ENCODE measurements around the gene AOC1.
A peak's percentile ranks its signal among the peaks of the same experiment; 100 is the strongest.

Gene AOC1, protein sequence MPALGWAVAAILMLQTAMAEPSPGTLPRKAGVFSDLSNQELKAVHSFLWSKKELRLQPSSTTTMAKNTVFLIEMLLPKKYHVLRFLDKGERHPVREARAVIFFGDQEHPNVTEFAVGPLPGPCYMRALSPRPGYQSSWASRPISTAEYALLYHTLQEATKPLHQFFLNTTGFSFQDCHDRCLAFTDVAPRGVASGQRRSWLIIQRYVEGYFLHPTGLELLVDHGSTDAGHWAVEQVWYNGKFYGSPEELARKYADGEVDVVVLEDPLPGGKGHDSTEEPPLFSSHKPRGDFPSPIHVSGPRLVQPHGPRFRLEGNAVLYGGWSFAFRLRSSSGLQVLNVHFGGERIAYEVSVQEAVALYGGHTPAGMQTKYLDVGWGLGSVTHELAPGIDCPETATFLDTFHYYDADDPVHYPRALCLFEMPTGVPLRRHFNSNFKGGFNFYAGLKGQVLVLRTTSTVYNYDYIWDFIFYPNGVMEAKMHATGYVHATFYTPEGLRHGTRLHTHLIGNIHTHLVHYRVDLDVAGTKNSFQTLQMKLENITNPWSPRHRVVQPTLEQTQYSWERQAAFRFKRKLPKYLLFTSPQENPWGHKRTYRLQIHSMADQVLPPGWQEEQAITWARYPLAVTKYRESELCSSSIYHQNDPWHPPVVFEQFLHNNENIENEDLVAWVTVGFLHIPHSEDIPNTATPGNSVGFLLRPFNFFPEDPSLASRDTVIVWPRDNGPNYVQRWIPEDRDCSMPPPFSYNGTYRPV

DNA sequence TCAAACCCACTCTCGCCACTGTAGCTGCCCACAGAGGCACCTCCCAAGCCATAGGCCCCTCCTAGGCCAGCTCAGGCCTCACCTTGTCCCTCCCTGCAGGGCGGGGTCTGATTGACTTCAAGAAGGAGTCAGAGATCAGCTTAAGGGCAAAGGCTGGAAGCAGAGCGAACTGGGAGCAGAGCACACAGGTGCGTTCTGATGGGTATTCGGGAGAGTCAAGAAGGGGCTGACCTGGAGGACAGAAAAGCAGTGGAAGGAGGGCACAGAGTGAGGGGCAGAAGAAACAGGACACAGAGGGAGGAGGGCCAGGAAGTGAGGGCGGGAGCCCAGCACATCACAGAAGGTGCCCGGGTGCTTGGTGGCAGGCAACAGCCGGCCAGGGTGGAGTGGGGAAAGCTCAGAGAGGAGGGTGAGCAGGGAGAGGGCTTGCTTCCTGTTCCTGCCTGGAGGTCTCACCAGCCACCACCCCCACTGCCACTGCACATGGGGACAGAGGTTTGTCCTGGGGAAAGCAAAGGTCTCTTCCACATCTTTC is at the start of gene AOC1:
Gene AOC1 (plus strand): TSS at position 147 of the 535 bp plus-strand sequence. CDS start 3,954 bp downstream, outside the sequence.
- no peaks in the 10 kb centered on the region for H3K36me3 ChIP-seq (ENCODE audit: insufficient read depth, low read length)
- H3K4me1 ChIP-seq (ENCODE audit: insufficient read depth, low read length, poor library complexity, severe bottlenecking) = peaks cover 21% of the 10 kb centered on the region
- H3K4me3 ChIP-seq (ENCODE audit: low read length, poor library complexity, severe bottlenecking) = peak within 1 kb of the TSS; percentile 72
- H3F3A ChIP-seq (ENCODE audit: low read depth) = no peaks in the 10 kb centered on the region
- no peak for TF ChIP-seq EZH2phosphoT487 (IDR thresholded peaks at IDR 0.05; ENCODE audit: borderline replicate concordance)
- TF ChIP-seq, protein P1, sequence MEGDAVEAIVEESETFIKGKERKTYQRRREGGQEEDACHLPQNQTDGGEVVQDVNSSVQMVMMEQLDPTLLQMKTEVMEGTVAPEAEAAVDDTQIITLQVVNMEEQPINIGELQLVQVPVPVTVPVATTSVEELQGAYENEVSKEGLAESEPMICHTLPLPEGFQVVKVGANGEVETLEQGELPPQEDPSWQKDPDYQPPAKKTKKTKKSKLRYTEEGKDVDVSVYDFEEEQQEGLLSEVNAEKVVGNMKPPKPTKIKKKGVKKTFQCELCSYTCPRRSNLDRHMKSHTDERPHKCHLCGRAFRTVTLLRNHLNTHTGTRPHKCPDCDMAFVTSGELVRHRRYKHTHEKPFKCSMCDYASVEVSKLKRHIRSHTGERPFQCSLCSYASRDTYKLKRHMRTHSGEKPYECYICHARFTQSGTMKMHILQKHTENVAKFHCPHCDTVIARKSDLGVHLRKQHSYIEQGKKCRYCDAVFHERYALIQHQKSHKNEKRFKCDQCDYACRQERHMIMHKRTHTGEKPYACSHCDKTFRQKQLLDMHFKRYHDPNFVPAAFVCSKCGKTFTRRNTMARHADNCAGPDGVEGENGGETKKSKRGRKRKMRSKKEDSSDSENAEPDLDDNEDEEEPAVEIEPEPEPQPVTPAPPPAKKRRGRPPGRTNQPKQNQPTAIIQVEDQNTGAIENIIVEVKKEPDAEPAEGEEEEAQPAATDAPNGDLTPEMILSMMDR (conservative IDR thresholded peaks at IDR 0.05; ENCODE audit: low read length) = no peak
- peak within 1 kb of the TSS; percentile 65 for H3K9ac ChIP-seq (ENCODE audit: low read depth, low read length, poor library complexity, severe bottlenecking)
- no peaks in the 10 kb centered on the region for H4K20me1 ChIP-seq (ENCODE audit: insufficient read depth, low read length, poor library complexity, severe bottlenecking)
- H3K4me2 ChIP-seq (ENCODE audit: low read depth, low read length, poor library complexity, severe bottlenecking) = peak within 1 kb of the TSS; percentile 91
- no peaks in the 10 kb centered on the region for H3K9me2 ChIP-seq (replicated peaks; ENCODE audit: low read depth, low read length)
- H3K79me2 ChIP-seq (ENCODE audit: insufficient read depth, low read length) = no peaks in the 10 kb centered on the region
- no peaks in the 10 kb centered on the region for H3K9me3 ChIP-seq (ENCODE audit: insufficient read depth, low read depth, low read length)
- no peaks in the 10 kb centered on the region for H3K27me3 ChIP-seq (ENCODE audit: insufficient read depth, low read length, poor library complexity, severe bottlenecking)
- H2AFZ ChIP-seq (ENCODE audit: low read length) = peak within 1 kb of the TSS; percentile 84

DNA sequence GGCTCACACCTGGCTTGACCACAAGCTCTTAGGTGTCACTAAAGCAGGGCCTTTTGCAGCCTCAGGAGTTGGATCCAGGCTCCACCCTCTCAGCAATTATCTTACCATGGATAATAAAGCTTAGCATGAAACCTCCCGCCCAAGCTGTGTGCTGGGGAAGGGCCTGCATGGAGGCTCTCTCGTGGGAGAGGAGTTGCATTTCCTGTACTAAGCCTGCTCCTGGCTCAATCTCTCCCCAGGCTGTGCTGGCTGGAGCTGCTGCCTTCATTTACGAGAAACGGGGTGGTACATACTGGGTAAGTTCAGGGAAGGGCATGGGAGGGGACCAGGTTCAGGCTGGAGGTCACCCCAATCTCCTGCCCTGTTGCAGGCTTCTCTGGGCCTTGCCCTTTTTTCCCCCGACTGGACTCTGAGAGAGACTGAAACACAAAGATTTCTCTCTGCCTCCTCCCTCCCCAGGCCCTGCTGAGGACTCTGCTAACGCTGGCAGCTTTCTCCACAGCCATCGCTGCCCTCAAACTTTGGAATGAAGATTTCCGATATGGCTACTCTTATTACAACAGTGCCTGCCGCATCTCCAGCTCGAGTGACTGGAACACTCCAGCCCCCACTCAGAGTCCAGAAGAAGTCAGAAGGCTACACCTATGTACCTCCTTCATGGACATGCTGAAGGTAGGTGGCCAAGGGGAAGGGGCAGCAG is 49.0 kb upstream of the AOC1 start:
- H3K4me1 ChIP-seq (ENCODE audit: insufficient read depth, low read length, poor library complexity, severe bottlenecking) = peaks cover 4% of the 10 kb centered on the region
- no peaks in the 10 kb centered on the region for H3K36me3 ChIP-seq (ENCODE audit: insufficient read depth, low read length)
- H3K4me2 ChIP-seq (ENCODE audit: low read depth, low read length, poor library complexity, severe bottlenecking) = no peak overlapping the region
- no peaks in the 10 kb centered on the region for H3K27me3 ChIP-seq (ENCODE audit: insufficient read depth, low read length, poor library complexity, severe bottlenecking)
- TF ChIP-seq, protein P1 (conservative IDR thresholded peaks at IDR 0.05; ENCODE audit: low read length) = no peak
- TF ChIP-seq EZH2phosphoT487 (IDR thresholded peaks at IDR 0.05; ENCODE audit: borderline replicate concordance) = no peak
- H3K4me3 ChIP-seq (ENCODE audit: low read length, poor library complexity, severe bottlenecking) = no peak overlapping the region
- no peaks in the 10 kb centered on the region for H3K9me2 ChIP-seq (replicated peaks; ENCODE audit: low read depth, low read length)
- H3K9me3 ChIP-seq (ENCODE audit: insufficient read depth, low read depth, low read length) = peaks cover 6% of the 10 kb centered on the region; the same call in 1 of the 2 replicates
- H2AFZ ChIP-seq (ENCODE audit: low read length) = no peak overlapping the region
- H3K9ac ChIP-seq (ENCODE audit: low read depth, low read length, poor library complexity, severe bottlenecking) = no peak overlapping the region
- H4K20me1 ChIP-seq (ENCODE audit: insufficient read depth, low read length, poor library complexity, severe bottlenecking) = no peaks in the 10 kb centered on the region
- H3F3A ChIP-seq (ENCODE audit: low read depth) = no peaks in the 10 kb centered on the region
- H3K79me2 ChIP-seq (ENCODE audit: insufficient read depth, low read length) = no peaks in the 10 kb centered on the region

DNA sequence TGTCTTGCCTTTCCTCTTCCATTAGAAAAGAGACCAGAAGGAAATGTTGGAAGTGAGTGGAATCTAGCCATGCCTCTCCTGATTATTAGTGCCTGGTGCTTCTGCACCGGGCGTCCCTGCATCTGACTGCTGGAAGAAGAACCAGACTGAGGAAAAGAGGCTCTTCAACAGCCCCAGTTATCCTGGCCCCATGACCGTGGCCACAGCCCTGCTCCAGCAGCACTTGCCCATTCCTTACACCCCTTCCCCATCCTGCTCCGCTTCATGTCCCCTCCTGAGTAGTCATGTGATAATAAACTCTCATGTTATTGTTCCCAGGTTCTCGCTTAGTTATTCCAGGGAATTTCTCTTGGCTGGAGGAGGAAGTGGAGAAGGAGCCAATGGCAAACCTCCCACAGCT is 47.5 kb upstream of the AOC1 start:
- H3F3A ChIP-seq (ENCODE audit: low read depth) = no peaks in the 10 kb centered on the region
- no peaks in the 10 kb centered on the region for H3K36me3 ChIP-seq (ENCODE audit: insufficient read depth, low read length)
- no peak overlapping the region for H3K4me2 ChIP-seq (ENCODE audit: low read depth, low read length, poor library complexity, severe bottlenecking)
- no peaks in the 10 kb centered on the region for H3K9me2 ChIP-seq (replicated peaks; ENCODE audit: low read depth, low read length)
- no peak for TF ChIP-seq EZH2phosphoT487 (IDR thresholded peaks at IDR 0.05; ENCODE audit: borderline replicate concordance)
- TF ChIP-seq, protein P1 (conservative IDR thresholded peaks at IDR 0.05; ENCODE audit: low read length) = no peak
- H3K4me3 ChIP-seq (ENCODE audit: low read length, poor library complexity, severe bottlenecking) = no peak overlapping the region
- H3K9me3 ChIP-seq (ENCODE audit: insufficient read depth, low read depth, low read length) = peaks cover 6% of the 10 kb centered on the region; the same call in 1 of the 2 replicates
- H3K4me1 ChIP-seq (ENCODE audit: insufficient read depth, low read length, poor library complexity, severe bottlenecking) = peaks cover 4% of the 10 kb centered on the region
- no peaks in the 10 kb centered on the region for H3K27me3 ChIP-seq (ENCODE audit: insufficient read depth, low read length, poor library complexity, severe bottlenecking)
- no peak overlapping the region for H2AFZ ChIP-seq (ENCODE audit: low read length)
- no peaks in the 10 kb centered on the region for H3K79me2 ChIP-seq (ENCODE audit: insufficient read depth, low read length)
- H4K20me1 ChIP-seq (ENCODE audit: insufficient read depth, low read length, poor library complexity, severe bottlenecking) = no peaks in the 10 kb centered on the region
- H3K9ac ChIP-seq (ENCODE audit: low read depth, low read length, poor library complexity, severe bottlenecking) = no peak overlapping the region
